Medulla oblongata (tissue), 1 donor: Measurements from ENCODE around the gene PADI4.

Source experiments
- DNase-seq: peaks from one replicate; pipeline ENCODE4 v3.0.0-alpha.2; 2015; ENCODE audit errors: extremely low spot score

PADI4 gene

GRCh38 chr1:17307946-17308345, at the start of gene PADI4:
Gene PADI4, plus strand, starts transcription at chr1:17308197. Its CDS starts 26 bp downstream, at chr1:17308223.
- DNase-seq, result no peak

GRCh38 chr1:17258758-17259130, 49.3 kb upstream of the PADI4 start:
- DNase-seq, result no peak

GRCh38 chr1:17259233-17259873, 48.6 kb upstream of the PADI4 start:
- no peak for DNase-seq

- DNase-seq, result no peak
Measured at GRCh38 chr1:17260264-17260663, 47.7 kb upstream of the PADI4 start.

- DNase-seq, result no peak
Measured at GRCh38 chr1:17260738-17261137, 47.3 kb upstream of the PADI4 start.

GRCh38 chr1:17263936-17264335, 44.1 kb upstream of the PADI4 start:
- DNase-seq, result no peak

- no peak for DNase-seq
Measured at GRCh38 chr1:17264470-17264869, 43.5 kb upstream of the PADI4 start.

- DNase-seq, result no peak
Measured at GRCh38 chr1:17265162-17265561, 42.8 kb upstream of the PADI4 start.

- no peak for DNase-seq
Measured at GRCh38 chr1:17265950-17266349, 42.0 kb upstream of the PADI4 start.

GRCh38 chr1:17270891-17271765, 36.9 kb upstream of the PADI4 start:
- no peak for DNase-seq

GRCh38 chr1:17272066-17272465, 35.9 kb upstream of the PADI4 start:
- no peak for DNase-seq

GRCh38 chr1:17272646-17273045, 35.4 kb upstream of the PADI4 start:
- DNase-seq, result no peak

- DNase-seq, result no peak
Measured at GRCh38 chr1:17273096-17273495, 34.9 kb upstream of the PADI4 start.

- no peak for DNase-seq
Measured at GRCh38 chr1:17274186-17275170, 33.5 kb upstream of the PADI4 start.

GRCh38 chr1:17276568-17276967, 31.4 kb upstream of the PADI4 start:
- peak; percentile 11 for DNase-seq

GRCh38 chr1:17277511-17278159, 30.4 kb upstream of the PADI4 start:
- no peak for DNase-seq

GRCh38 chr1:17278996-17279830, 28.8 kb upstream of the PADI4 start:
- DNase-seq, result no peak

- DNase-seq, result no peak
Measured at GRCh38 chr1:17280436-17280835, 27.6 kb upstream of the PADI4 start.

GRCh38 chr1:17280894-17281293, 27.1 kb upstream of the PADI4 start:
- DNase-seq, result no peak

GRCh38 chr1:17281775-17282181, 26.2 kb upstream of the PADI4 start:
- DNase-seq, result peak; percentile 20

GRCh38 chr1:17282836-17283235, 25.2 kb upstream of the PADI4 start:
- no peak for DNase-seq
